HG03558 (cell line): ENCODE measurements around the gene IL21R.
"Not testable (repeated sequence)": the region's sequence is repeated elsewhere in the genome, so short reads cannot be mapped to it uniquely, and the experiment has no call there.

Source experiments
- ATAC-seq: cut with Tn5 transposase; IDR thresholded peaks from one replicate; pipeline ENCODE4 v1.9.1; 2021; ENCODE audit warnings: moderate number of reproducible peaks; ENCODE audit not compliant: unreplicated experiment; ENCODE audit errors: extremely low read depth

IL21R gene

GRCh38 chr16:27374221-27374803, 27.7 kb upstream of the IL21R start:
- ATAC-seq: no peak

GRCh38 chr16:27374804-27375425, 27.1 kb upstream of the IL21R start:
- no peak for ATAC-seq

GRCh38 chr16:27377666-27378485, 24.1 kb upstream of the IL21R start:
- ATAC-seq: no peak

- no peak for ATAC-seq
Observed at GRCh38 chr16:27378871-27379481, 23.0 kb upstream of the IL21R start.

- ATAC-seq: no peak
Observed at GRCh38 chr16:27379919-27380318, 22.1 kb upstream of the IL21R start.

GRCh38 chr16:27381236-27381635, 20.7 kb upstream of the IL21R start:
- no peak for ATAC-seq

GRCh38 chr16:27381974-27382855, 19.8 kb upstream of the IL21R start:
- ATAC-seq: no peak

- ATAC-seq: no peak
Observed at GRCh38 chr16:27383556-27384243, 18.3 kb upstream of the IL21R start.

- ATAC-seq: no peak
Observed at GRCh38 chr16:27384425-27384824, 17.5 kb upstream of the IL21R start.

GRCh38 chr16:27385398-27385797, 16.6 kb upstream of the IL21R start:
- no peak for ATAC-seq

- ATAC-seq: no peak
Observed at GRCh38 chr16:27386674-27387073, 15.3 kb upstream of the IL21R start.

GRCh38 chr16:27387724-27388123, 14.2 kb upstream of the IL21R start:
- peak; percentile 60 for ATAC-seq

GRCh38 chr16:27389272-27389961, 12.6 kb upstream of the IL21R start:
- no peak for ATAC-seq

- ATAC-seq: no peak
Observed at GRCh38 chr16:27390151-27390550, 11.8 kb upstream of the IL21R start.

- no peak for ATAC-seq
Observed at GRCh38 chr16:27392671-27393070, 9.3 kb upstream of the IL21R start.

- ATAC-seq: no peak
Observed at GRCh38 chr16:27394516-27394915, 7.5 kb upstream of the IL21R start.

- ATAC-seq: not testable (repeated sequence)
Observed at GRCh38 chr16:27398341-27398893, 3.6 kb upstream of the IL21R start.
